GM23248 (cell line): ENCODE results near the gene C1orf35. TPM values are rescaled to one million over a fixed set of nuclear protein-coding genes. Genes with fewer than 3 reads are reported as not detected.

Experiments
- DNase-seq: peaks from one replicate; pipeline ENCODE4 v3.0.0-alpha.2; 2015
- H2AFZ ChIP-seq: fragments of 200-600 bp; sonication (generic); 2 replicates; pipeline ENCODE4 v1.6.1; 2016; ENCODE audit warnings: antibody characterized with exemption
- H3F3A ChIP-seq: fragments of 200-600 bp; sonication (generic); 2 replicates; pipeline ENCODE4 v1.6.1; 2016; ENCODE audit warnings: mild to moderate bottlenecking, antibody characterized with exemption, mixed run types; ENCODE audit not compliant: insufficient read depth
- H3K27ac ChIP-seq: fragments of 200-600 bp; sonication (generic); 2 replicates; pipeline ENCODE4 v1.5.1; 2016; ENCODE audit warnings: mild to moderate bottlenecking
- H3K27me3 ChIP-seq: fragments of 200-600 bp; sonication (generic); replicated peaks from 2 replicates; pipeline ENCODE4 v1.6.1; 2016; ENCODE audit warnings: mild to moderate bottlenecking; ENCODE audit not compliant: insufficient read depth
- H3K36me3 ChIP-seq: fragments of 200-600 bp; sonication (generic); 2 replicates; pipeline ENCODE4 v1.6.1; 2016; ENCODE audit warnings: low read depth, mild to moderate bottlenecking
- H3K4me1 ChIP-seq: fragments of 200-600 bp; sonication (generic); 2 replicates; pipeline ENCODE4 v1.6.1; 2016; ENCODE audit warnings: mild to moderate bottlenecking; ENCODE audit not compliant: insufficient read depth
- H3K4me2 ChIP-seq: fragments of 200-600 bp; sonication (generic); one replicate; pipeline ENCODE4 v1.6.1; 2016; ENCODE audit warnings: mild to moderate bottlenecking; ENCODE audit not compliant: unreplicated experiment
- H3K4me3 ChIP-seq: fragments of 200-600 bp; sonication (generic); 2 replicates; pipeline ENCODE4 v1.5.1; 2016; ENCODE audit warnings: mild to moderate bottlenecking
- H3K79me2 ChIP-seq: fragments of 200-600 bp; sonication (generic); 2 replicates; pipeline ENCODE4 v1.6.1; 2016; ENCODE audit warnings: mild to moderate bottlenecking; ENCODE audit not compliant: insufficient read depth
- H3K9ac ChIP-seq: fragments of 200-600 bp; sonication (generic); 2 replicates; pipeline ENCODE4 v1.6.1; 2016; ENCODE audit warnings: mild to moderate bottlenecking
- H3K9me2 ChIP-seq: fragments of 200-600 bp; sonication (generic); 2 replicates; pipeline ENCODE4 v1.6.1; 2016; ENCODE audit warnings: mixed run types, mild to moderate bottlenecking, moderate library complexity; ENCODE audit not compliant: insufficient read depth
- H3K9me3 ChIP-seq: fragments of 200-600 bp; sonication (generic); one replicate; pipeline ENCODE4 v1.6.1; 2017; ENCODE audit warnings: low read depth
- H4K20me1 ChIP-seq: fragments of 200-600 bp; sonication (generic); 2 replicates; pipeline ENCODE4 v1.6.0; 2016; ENCODE audit not compliant: insufficient read depth
- EZH2 ChIP-seq: fragments of 200-600 bp; sonication (generic); IDR thresholded peaks from 2 replicates; pipeline ENCODE4 v1.6.1; 2018; ENCODE audit warnings: antibody characterized with exemption, mild to moderate bottlenecking; ENCODE audit not compliant: insufficient read depth, poor library complexity, severe bottlenecking
- EZH2phosphoT487 ChIP-seq: fragments of 200-600 bp; sonication (generic); IDR thresholded peaks from 2 replicates; pipeline ENCODE4 v1.6.1; 2018; ENCODE audit warnings: antibody characterized with exemption, moderate library complexity, mild to moderate bottlenecking, low read depth; ENCODE audit not compliant: insufficient read depth
- WGBS, 2 experiments: methylation state at CpG; one replicate each; pipeline ENCODE4 v1.1.6; 2015 to 2017; ENCODE audit warnings: low lambda C conversion rate in 2 of 2, low coverage in 1 of 2; ENCODE audit errors: missing lambda C conversion rate in 2 of 2; 5-methylcytosine and 5-hydroxymethylcytosine counted together
- in situ Hi-C: fragments of 300-500 bp; cut with MboI; formaldehyde crosslinking; loops from 2 replicates; pipeline ENCODE4 v1.15.0; 2020
- polyA plus RNA-seq: library from polyadenylated mRNA; unstranded; fragments of >200 nt; fragmentation: Nextera tagmentation; extraction: Ambion mirVana; gene quantifications from 2 replicates; pipeline ENCODE4 v1.2.1, GENCODE V29; 2016
- total RNA-seq: library from RNA; depleted of rRNA; stranded (reverse); fragments of >200 nt; shearing (Covaris generic); gene quantifications from 2 replicates; pipeline ENCODE4 v1.2.3, GENCODE V29; 2014

Gene C1orf35
- total and polyA plus RNA-seq, 2 experiments from 2014 or later, result 11.6 to 19.9 TPM

DNA sequence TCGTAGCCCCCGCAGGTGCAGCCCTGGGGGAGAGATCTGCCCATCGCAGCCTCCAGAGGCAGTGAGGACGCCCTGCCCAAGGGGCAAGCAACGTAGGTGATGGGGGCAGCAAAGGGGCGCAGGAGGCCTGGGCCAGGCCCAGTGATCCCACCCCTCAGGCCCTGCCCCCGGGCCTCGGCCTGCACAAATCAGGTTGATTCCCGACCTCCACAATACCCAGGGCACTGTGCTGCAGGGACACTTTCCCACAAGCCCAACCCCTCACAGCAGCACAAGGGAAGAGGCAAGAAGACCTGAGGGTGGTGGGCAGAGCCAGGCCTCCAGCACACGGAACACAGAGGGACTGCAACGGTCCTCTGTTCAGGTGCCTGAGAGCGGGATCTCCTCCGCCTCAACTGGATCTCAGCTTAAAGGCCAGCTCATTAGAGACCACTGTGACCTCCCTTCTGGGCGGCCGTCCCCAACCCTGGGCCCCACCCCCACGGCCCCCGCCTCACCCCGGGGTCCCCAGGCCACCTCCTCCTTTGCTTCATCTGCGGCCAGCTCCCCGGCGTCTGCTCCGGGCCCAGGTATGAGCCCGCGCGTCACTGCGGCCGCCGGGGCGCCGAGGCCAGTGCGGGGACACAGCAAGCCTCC is 21.4 kb downstream of the C1orf35 start:
- peak; percentile 43 for DNase-seq
- H3K4me3 ChIP-seq, result peak overlapping the region; percentile 92
- no peaks in the 10 kb centered on the region for H3K36me3 ChIP-seq
- no peak for TF ChIP-seq EZH2phosphoT487
- TF ChIP-seq EZH2, result no peak
- peaks cover 13% of the 10 kb centered on the region for H4K20me1 ChIP-seq
- in situ Hi-C loops, result no loop called here
- 8 to 11% methylated on average over 26 to 30 of the region's 31 CpGs for WGBS, 2 experiments
- peaks cover 28% of the 10 kb centered on the region for H3K4me1 ChIP-seq
- H3K9me3 ChIP-seq, result no peaks in the 10 kb centered on the region
- peak overlapping the region; percentile 98 for H3K9ac ChIP-seq
- H3K27me3 ChIP-seq, result no peaks in the 10 kb centered on the region
- peaks cover 84% of the 10 kb centered on the region for H3K79me2 ChIP-seq
- peak overlapping the region; percentile 84 for H2AFZ ChIP-seq
- H3K4me2 ChIP-seq, result peak overlapping the region; percentile 74
- H3F3A ChIP-seq, result peaks cover 32% of the 10 kb centered on the region
- 0 out of 2 replicates have a peak overlapping the region, but pooled peaks have one; percentile 34 for H3K27ac ChIP-seq
- H3K9me2 ChIP-seq, result no peaks in the 10 kb centered on the region

DNA sequence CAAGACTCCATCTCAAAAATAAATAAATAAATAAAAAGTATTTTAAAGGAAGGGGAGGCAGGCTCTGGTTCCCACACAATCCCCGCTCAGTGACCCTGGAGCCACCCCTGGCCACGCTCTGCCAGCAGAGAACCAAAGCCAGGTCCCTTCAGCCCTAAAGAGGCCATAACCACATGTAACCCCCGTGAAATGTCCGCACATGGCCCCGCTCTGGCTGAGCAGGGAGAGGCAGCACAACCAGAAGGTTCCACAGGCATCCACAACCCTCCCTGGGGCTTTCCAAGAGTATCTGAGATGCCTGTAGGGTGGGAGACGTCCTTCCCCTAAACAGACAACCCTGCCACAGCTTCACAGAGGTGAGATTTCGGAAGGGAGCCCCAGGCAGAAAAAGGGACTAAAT is 22.0 kb downstream of the C1orf35 start:
- 34 to 41% methylated on average over 7 of the region's 7 CpGs for WGBS, 2 experiments
- H3K36me3 ChIP-seq, result no peaks in the 10 kb centered on the region
- no peak overlapping the region for H3K27ac ChIP-seq

DNA sequence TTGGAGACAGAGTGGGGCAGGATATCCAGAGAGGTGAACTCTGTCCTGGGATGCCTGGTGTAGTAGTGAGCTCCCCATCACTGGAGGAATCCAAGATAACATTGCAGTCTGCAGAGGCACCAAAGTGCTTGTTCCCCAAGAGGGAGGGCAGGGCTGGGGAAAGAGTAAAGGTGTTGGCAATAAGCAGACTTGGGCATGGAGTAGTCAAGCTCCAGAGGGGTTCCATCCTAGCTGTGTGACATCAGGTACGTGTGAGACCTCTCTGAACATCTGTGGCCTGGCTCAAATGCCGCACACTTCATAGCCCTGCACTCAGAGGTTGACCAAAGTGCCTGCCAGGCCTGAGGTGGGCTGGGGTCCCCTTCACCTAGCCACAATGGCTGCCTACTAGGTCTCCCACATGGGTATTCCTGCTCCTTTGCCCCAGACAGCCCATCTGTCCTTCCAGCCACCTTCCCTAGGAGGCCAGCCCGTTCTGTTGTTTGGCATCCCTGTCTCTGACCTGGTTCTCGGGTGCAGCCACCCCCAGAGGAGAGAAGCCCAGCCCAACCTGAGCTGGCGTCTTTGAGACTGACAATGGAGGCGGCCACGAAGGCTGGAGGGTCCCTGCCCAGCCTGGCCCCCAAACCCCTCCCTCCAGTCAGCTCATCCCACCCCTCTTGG is 23.4 kb downstream of the C1orf35 start:
- Histone ChIP-seq H3K27me3 (no peaks in the 10 kb centered on the region), H3K4me3 (no peak overlapping the region), H3K9me3 (no peaks in the 10 kb centered on the region), H4K20me1 (peaks cover 2% of the 10 kb centered on the region), H3K9ac (no peak overlapping the region), H3K27ac (no peak overlapping the region), H3K9me2 (no peaks in the 10 kb centered on the region), H3K79me2 (peaks cover 65% of the 10 kb centered on the region), H3K4me2 (no peak overlapping the region), H3K36me3 (no peaks in the 10 kb centered on the region), H2AFZ (no peak overlapping the region), H3F3A (peaks cover 12% of the 10 kb centered on the region), H3K4me1 (peaks cover 8% of the 10 kb centered on the region)
- 92 to 93% methylated on average over 3 to 7 of the region's 7 CpGs for WGBS, 2 experiments
- no peak for DNase-seq
- in situ Hi-C loops, result loop anchor here (10.0 kb wide), 1 partner anchor 65 kb away; no protein-coding TSS in a partner anchor
- no peak for TF ChIP-seq EZH2
- TF ChIP-seq EZH2phosphoT487, result no peak

More for the DNA sequence above, 22.0 kb downstream of the C1orf35 start:
- Histone ChIP-seq H2AFZ (no peak overlapping the region), H3K4me3 (peak overlapping the region; percentile 92), H3F3A (peaks cover 27% of the 10 kb centered on the region), H3K9me2 (no peaks in the 10 kb centered on the region), H3K4me2 (peak overlapping the region; percentile 74), H3K4me1 (peaks cover 22% of the 10 kb centered on the region), H3K9ac (peak overlapping the region; percentile 98), H3K79me2 (peaks cover 79% of the 10 kb centered on the region), H4K20me1 (peaks cover 11% of the 10 kb centered on the region), H3K27me3 (no peaks in the 10 kb centered on the region), H3K9me3 (no peaks in the 10 kb centered on the region)
- TF ChIP-seq EZH2 (no peak), EZH2phosphoT487 (no peak)
- peak; percentile 43 for DNase-seq
- in situ Hi-C loops, result no loop called here

DNA sequence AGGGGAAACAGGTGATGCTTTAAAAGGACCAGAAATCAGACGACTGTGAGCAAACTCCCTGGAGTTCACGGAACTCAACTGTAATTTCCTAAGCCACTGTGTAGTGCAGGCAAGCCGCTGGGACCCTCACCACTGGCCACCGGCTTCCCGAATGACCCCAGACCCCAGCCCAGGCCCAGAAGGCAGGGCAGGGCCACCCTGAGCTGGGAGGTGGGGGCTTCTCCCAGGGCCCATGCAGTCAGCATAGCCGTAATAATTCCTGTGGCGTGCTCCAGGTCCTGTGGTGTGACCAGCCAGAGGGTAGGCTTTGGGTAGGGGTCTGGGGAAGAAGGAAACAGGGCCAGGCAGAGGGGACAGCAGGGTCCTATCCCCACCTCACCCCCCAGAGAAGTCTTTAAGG is 24.1 kb downstream of the C1orf35 start:
- H3K4me1 ChIP-seq, result peaks cover 5% of the 10 kb centered on the region; the same call in 1 of the 2 replicates
- no peak for DNase-seq
- no peak overlapping the region for H3K4me3 ChIP-seq
- H3K9ac ChIP-seq, result no peak overlapping the region
- no peaks in the 10 kb centered on the region for H3K27me3 ChIP-seq
- H4K20me1 ChIP-seq, result no peaks in the 10 kb centered on the region
- H3F3A ChIP-seq, result peaks cover 5% of the 10 kb centered on the region
- H3K36me3 ChIP-seq, result no peaks in the 10 kb centered on the region
- WGBS, 2 experiments, result 85 to 88% methylated on average over 7 of the region's 7 CpGs
- H3K9me3 ChIP-seq, result no peaks in the 10 kb centered on the region
- no peak overlapping the region for H3K4me2 ChIP-seq
- H3K27ac ChIP-seq, result no peak overlapping the region
- no peak for TF ChIP-seq EZH2phosphoT487
- TF ChIP-seq EZH2, result no peak
- H3K9me2 ChIP-seq, result no peaks in the 10 kb centered on the region
- peaks cover 57% of the 10 kb centered on the region for H3K79me2 ChIP-seq
- no peak overlapping the region for H2AFZ ChIP-seq
- in situ Hi-C loops, result loop anchor here (10.0 kb wide), 1 partner anchor 64 kb away; no protein-coding TSS in a partner anchor
